GM18526 (cell line): ENCODE data around the gene ZDHHC11.

ENCODE experiments used
- POLR2A ChIP-seq: IDR thresholded peaks from 3 replicates; pipeline ENCODE4 v1.6.1; 2011; ENCODE audit not compliant: insufficient read length; ENCODE audit errors: extremely low read depth

The ZDHHC11 gene

DNA sequence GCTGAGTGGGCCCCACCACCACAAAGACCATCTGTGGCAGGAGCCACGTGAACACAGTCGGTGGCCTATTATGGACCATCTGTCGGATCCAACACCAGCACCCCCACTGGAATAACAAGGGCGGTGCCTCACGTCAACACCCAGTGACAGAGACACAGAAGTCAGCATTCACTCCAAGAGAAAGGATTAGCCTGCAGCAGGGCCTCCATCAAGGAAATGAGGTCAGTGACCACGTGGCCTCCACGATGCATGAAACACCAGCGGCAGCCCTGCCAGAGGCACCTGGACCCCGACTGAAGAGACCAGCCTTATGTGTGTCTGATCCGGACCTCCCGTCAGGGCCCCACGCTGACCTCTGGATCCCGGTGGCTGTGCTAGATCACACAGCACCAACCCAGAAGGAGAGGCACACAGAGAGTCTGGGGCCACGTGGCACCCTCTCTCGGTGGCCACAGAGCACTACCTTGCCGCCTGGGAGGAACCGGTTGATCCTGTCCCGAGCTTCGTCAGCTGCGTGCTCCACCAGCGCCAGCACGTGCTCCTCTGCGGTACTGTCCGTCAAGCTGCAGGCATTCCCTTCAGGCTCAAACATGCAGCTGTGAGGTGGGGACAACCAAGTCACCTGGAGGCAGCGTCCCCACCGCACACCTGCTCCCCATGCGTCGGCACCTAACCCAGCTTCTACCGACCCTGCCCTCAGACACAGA, 32.8 kb upstream of the ZDHHC11 start:
- TF ChIP-seq POLR2A, result no peak

- no peak for TF ChIP-seq POLR2A
These were observed 31.7 kb upstream of the ZDHHC11 start for GRCh38 chr5:882253-883183.

DNA sequence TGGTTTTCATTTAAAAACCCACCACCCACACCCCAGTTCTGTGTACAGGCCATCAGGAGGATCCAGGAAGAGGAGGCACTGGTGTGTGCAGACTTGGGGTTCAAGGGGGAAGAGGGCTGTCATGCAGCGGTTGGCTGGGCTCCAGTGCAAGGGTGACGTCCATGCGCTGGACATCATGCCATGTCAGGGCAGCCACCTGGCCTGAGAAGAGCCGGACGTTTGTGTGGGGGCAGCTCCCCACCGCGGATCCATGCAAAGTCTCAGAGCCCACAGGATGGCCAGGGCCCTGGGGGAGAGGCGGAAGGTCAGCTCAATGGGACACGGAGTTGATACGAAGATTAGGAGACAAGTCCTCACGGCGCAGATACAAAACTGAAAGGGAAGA, 30.8 kb upstream of the ZDHHC11 start:
- no peak for TF ChIP-seq POLR2A

DNA sequence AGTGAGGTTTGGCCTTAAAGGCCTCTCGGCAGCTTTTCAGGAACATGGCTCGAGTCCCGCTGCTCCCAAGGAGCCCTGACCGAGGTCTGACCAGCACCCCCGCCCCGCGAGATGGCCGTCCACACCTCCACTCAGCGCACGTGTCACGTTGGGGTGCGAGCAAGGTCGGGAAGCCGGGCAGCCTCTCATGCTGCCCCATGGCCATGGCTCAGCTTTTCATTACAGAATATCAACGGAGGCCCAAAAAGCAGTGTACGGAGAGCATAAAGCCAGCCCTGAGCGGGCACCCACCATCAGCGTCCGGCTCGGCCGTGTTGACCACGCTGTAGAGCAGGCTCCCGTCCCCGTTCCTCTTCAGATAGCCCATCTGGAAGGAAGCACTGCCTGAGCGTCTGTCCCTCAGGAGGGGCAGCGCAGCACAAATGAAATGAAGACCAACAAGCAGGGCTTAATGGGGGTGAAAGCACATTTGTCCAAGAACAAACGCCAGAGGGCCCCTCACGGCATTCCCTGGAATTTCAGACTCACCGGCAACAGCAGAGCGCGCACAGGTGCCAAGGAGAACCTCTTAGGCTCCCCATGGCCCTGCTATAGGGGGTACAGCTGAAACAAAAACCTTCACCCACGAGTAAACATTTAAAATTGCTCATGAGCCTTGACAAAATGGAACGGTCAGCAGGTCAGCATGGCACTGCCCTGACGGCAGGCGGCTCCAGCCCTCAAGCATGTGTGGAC, 30.2 kb upstream of the ZDHHC11 start:
- TF ChIP-seq POLR2A, result no peak

DNA sequence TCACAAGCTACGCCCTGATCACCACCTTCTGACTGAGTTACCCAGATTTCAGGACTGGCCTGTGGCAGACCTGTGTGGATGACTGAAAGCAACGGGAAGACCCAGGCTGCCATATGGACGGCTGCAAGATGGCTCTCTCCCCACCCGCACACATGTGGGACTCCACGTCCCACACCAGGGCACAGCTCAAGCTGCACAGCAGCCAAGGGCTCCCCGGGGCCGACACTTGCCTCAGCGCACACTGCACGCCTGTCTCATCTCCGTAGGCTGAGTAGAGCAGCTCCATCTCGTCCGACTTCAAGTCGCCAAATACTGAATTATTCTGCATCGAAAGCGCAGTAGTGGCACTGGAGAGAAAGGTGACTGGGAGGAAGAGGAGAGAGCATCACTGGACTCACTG, 27.3 kb upstream of the ZDHHC11 start:
- no peak for TF ChIP-seq POLR2A

DNA sequence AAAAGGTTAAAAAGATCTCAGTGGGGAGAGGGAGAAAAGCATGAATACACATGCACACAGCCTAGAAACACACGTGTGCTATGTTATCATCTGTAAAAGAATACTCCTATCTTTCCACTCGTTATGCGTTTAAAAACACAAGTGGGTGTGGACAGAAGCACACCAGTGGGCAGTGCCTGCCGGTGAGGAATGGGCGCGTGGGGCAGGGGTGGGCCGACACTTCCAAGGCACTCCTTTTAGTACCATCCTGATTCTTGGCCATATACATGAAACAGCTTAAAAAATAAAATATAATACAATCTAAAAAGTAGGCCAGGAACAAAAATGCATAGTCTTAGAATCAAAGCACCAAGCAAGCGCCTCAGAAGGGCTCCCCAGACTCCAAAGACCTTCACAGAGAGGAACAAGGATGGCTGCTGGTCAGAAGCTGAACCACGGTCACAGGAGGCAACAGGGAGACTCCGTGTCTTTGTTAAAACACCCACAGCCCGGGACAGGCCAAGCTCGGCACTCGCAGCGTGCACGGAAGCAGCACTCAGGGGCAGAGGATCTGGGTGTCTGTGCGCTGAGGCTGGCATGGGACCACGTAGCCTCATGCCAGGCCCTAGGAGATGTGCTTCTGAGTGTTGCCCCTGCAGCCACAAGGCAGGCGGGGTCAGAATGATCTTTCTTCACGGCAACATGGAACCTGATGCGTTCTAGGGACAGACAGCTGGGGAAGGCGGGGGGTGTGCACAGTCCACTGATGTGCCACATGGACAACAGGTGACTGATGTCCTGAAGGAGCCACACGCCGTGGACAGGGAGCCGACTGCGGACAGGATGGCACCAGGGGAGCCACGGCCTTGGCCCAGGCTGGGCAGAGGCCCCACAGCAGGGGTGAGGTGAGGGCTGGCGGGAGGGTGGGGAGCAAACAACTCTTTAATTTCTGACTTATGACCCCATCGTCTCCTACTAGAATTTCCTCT, 25.9 kb upstream of the ZDHHC11 start:
- no peak for TF ChIP-seq POLR2A

DNA sequence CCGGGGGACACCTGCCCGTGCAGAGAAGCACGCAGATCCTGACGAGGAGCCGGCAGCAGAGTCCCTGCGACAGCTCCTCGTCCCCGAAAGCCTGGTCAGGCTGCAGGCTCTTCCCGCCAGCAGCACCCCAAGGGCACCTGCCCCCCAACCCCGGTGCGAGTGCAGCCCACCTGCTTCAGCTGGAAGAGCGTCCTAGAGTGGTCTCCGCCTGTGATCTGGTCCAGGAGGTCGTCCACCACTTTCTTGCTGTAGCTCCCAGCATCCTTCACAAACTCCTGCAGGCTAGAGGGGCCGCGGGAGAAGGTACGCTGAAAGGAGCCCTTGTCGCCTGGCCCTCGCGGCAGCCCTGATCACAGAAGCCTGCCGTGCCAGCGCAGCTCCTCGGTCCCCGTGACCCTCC, 25.1 kb upstream of the ZDHHC11 start:
- TF ChIP-seq POLR2A, result no peak

GRCh38 chr5:873328-873727, 22.5 kb upstream of the ZDHHC11 start:
- no peak for TF ChIP-seq POLR2A

DNA sequence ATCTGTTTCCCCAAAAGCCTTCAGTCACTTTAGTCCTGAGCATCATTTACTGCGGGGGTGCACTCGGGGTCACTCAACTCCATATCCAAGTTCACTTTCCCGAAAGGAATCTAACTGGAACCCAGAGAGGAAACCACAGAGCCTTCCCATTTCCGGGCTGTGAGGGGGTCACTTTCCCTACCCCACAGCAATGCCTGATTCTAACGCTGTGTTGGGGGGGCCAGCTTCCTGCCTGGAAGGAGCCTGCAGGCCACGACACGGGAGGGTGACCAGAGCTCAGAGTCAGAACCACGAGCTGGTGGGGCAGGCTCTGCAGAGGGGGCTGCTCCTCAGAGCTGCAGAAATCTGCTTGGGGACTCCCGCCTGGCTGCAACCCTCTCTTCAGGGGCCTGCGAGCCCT, 21.5 kb upstream of the ZDHHC11 start:
- no peak for TF ChIP-seq POLR2A

DNA sequence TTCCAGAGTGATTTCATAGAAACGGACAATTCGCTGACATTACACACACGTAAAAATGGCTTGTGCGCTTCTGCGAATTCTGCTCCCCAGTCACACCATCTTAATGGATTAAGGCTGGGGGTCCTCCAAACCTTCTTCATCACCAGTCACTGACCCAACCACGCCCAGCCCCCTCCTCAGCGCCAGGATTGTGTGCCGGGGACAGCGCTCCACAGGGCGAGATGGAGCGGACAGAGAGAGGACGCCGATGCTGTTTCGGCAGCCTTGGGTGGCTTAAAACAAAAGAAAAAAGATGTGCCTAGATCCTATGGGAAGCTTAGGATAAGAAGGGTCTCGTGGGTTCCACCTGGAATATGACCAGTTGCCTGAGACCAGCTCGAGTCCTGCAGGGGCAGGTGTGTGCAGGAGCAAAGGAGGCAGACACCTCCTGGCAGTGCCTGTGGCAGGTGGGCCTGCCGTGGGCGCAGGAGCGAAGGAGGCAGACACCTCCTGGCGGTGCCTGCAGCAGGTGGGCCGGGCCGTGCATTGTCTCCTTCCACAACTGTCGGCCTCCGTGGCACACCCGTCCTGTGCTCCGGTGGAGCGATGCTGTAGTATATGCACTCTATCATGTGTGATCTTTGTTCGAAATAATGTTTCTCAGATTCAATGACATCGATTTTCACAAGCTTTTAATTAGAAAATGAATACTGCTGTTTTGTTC, 21.0 kb upstream of the ZDHHC11 start:
- no peak for TF ChIP-seq POLR2A

- no peak for TF ChIP-seq POLR2A
These were observed 20.2 kb upstream of the ZDHHC11 start for GRCh38 chr5:870956-871355.

DNA sequence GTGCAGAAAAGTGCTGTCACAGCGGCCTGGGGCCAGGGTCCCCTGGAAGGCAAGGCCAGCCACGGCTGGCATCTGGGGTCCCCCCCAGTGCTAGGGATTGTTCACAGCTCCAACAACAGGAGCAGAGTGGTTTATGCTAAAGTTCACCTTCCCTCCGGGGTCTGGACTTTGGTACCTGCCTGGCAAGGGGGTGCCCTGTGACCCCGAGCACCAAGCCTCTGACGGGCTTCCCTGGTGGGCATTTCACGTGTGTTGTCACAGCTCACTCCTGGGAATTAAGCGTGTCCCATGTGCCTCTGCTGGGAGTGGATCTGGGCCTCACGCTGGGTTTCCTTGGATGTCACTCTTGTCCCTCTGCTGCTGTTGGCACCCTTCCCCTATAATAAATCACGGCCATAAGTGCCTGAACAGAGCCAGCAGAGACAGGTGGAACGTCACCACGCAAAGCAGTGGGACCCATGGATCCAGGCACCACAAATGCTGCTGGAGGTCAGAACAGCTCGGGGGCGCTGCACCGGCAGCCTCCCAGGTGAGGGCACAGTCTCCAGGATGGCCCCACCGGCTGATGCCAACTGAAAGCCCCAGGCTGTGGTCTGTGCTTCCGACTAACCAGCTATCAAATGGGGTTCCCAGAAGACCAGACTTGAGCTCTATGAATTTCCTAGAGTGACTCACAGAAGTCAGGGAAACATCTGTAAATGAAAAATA, 17.8 kb upstream of the ZDHHC11 start:
- no peak for TF ChIP-seq POLR2A

GRCh38 chr5:867300-867870, 16.6 kb upstream of the ZDHHC11 start:
- TF ChIP-seq POLR2A, result no peak
